Bronchial epithelial cell (primary cell): ENCODE results near the gene HIVEP3. TPM values are rescaled to one million over a fixed set of nuclear protein-coding genes. Genes with fewer than 3 reads are reported as not detected.

Experiments
- DNase-seq: peaks from one replicate; pipeline ENCODE4 v3.0.0-alpha.2; 2010; ENCODE audit warnings: low read depth
- FAIRE-seq: peaks from 2 replicates; lab custom pipeline; 2011; peaks lifted over from hg19 to GRCh38; lab: Jason Lieb, UNC
- H3K27me3 ChIP-seq: 2 replicates; pipeline ENCODE4 v1.5.1; 2011; ENCODE audit warnings: low read length; ENCODE audit not compliant: control insufficient read depth, insufficient read depth
- H3K36me3 ChIP-seq: 2 replicates; pipeline ENCODE4 v1.5.1; 2011; ENCODE audit warnings: low read length; ENCODE audit not compliant: control insufficient read depth, insufficient read depth
- H3K4me3 ChIP-seq: 2 replicates; pipeline ENCODE4 v1.5.1; 2011; ENCODE audit warnings: mild to moderate bottlenecking, low read depth, low read length, control low read depth
- CTCF ChIP-seq: IDR thresholded peaks from 2 replicates; pipeline ENCODE4 v1.5.1; 2011; ENCODE audit warnings: mild to moderate bottlenecking, moderate library complexity, low read length, control low read depth, inconsistent platforms; ENCODE audit not compliant: insufficient read depth, severe bottlenecking
- total RNA-seq: library from RNA; depleted of rRNA; stranded (reverse); fragments of >200 nt; gene quantifications from 2 replicates; pipeline ENCODE4 v1.2.1, GENCODE V29; 2014

Gene HIVEP3
- total RNA-seq, 1 donor from 2014 or later, result under 0.01 TPM

GRCh38 chr1:41592451-41593125 is 326.1 kb downstream of the HIVEP3 start:
- H3K4me3 ChIP-seq, result no peak overlapping the region
- H3K36me3 ChIP-seq, result no peaks in the 10 kb centered on the region
- no peak for TF ChIP-seq CTCF
- H3K27me3 ChIP-seq, result no peaks in the 10 kb centered on the region
- DNase-seq (no peak), FAIRE-seq (no peak)

- FAIRE-seq (no peak), DNase-seq (no peak)
- H3K36me3 ChIP-seq, result no peaks in the 10 kb centered on the region
- no peaks in the 10 kb centered on the region for H3K27me3 ChIP-seq
- H3K4me3 ChIP-seq, result no peak overlapping the region
- no peak for TF ChIP-seq CTCF
Measured at GRCh38 chr1:41591891-41592290, 326.8 kb downstream of the HIVEP3 start.

GRCh38 chr1:41590331-41590730 is 328.4 kb downstream of the HIVEP3 start:
- no peak for TF ChIP-seq CTCF
- H3K36me3 ChIP-seq, result no peaks in the 10 kb centered on the region
- DNase-seq (no peak), FAIRE-seq (peak; percentile 40)
- H3K4me3 ChIP-seq, result no peak overlapping the region
- no peaks in the 10 kb centered on the region for H3K27me3 ChIP-seq

GRCh38 chr1:41589395-41589794 is 329.3 kb downstream of the HIVEP3 start:
- FAIRE-seq (no peak), DNase-seq (no peak)
- no peak for TF ChIP-seq CTCF
- Histone ChIP-seq H3K4me3 (no peak overlapping the region), H3K27me3 (no peaks in the 10 kb centered on the region), H3K36me3 (no peaks in the 10 kb centered on the region)

DNA sequence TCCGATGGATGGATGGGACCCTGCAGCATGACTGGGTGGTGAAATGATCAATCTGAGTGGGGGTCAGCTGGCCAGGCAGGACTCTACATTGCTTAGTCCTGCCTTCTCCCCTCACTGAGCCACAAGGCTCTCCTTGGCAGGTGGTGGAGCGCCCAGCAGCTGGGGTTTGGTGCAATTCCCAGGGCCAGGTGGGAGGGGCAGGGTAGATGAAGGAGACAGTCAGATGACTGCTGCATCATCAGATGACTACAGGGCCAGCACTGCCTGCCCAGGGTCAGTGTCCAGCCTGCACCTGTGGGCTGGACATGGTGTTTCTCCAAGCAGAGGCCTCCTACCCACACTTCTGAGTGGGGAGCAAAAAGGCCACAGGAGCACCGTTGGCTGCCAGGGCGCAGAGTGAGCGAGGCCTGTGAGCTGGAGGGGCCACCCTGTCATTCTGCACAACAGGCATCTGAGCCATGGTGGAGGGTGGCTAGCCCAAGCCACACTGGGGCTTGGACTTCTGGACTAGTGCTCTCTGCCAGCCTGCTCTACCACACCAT is 330.3 kb downstream of the HIVEP3 start:
- TF ChIP-seq CTCF, result no peak
- Histone ChIP-seq H3K4me3 (no peak overlapping the region), H3K36me3 (no peaks in the 10 kb centered on the region), H3K27me3 (no peaks in the 10 kb centered on the region)
- no peak for FAIRE-seq
- DNase-seq, result no peak

GRCh38 chr1:41587791-41588190 is 330.9 kb downstream of the HIVEP3 start:
- Histone ChIP-seq H3K36me3 (no peaks in the 10 kb centered on the region), H3K4me3 (no peak overlapping the region), H3K27me3 (no peaks in the 10 kb centered on the region)
- TF ChIP-seq CTCF, result no peak
- DNase-seq, result no peak
- FAIRE-seq, result no peak
